ENCODE data around the gene NT5DC4. TPM values are rescaled to one million over a fixed set of nuclear protein-coding genes. Genes with fewer than 3 reads are reported as not detected.

The NT5DC4 gene
- total RNA-seq, 1 donor from 2014 or later: not detected

DNA sequence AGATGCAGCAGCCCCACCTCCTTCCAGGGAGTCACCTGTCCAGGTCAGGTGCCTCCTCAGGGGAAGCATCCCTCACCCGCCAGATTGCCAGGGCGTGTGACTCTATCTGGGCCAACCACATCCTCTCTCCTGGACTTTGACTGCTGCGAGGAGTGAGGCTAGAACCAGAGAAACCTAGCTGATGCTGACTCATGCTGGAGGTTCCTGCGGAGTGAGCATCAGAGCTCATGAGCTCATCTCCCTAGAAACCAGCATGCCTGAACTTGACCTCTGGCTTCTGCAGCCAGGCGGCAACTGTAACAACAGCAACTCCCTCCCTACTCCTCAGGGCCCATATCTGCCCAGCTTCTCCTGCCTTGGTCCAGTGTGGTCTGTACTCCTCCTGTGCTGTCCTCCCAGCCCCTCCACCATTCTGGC is 28.3 kb upstream of the NT5DC4 start:
- peak overlapping the region; percentile 86 for H3K27ac Mint-ChIP-seq (ENCODE audit: unreplicated experiment)
- H3K9me3 Mint-ChIP-seq (ENCODE audit: unreplicated experiment): no peaks in the 10 kb centered on the region
- peaks cover 30% of the 10 kb centered on the region for H3K4me1 Mint-ChIP-seq (ENCODE audit: unreplicated experiment)
- no peak overlapping the region for H3K4me3 Mint-ChIP-seq (ENCODE audit: unreplicated experiment)
- peak; percentile 84 for DNase-seq (ENCODE audit: extremely low spot score, unreplicated experiment)
- H3K36me3 Mint-ChIP-seq (ENCODE audit: unreplicated experiment): no peaks in the 10 kb centered on the region
- TF ChIP-seq, protein P1, sequence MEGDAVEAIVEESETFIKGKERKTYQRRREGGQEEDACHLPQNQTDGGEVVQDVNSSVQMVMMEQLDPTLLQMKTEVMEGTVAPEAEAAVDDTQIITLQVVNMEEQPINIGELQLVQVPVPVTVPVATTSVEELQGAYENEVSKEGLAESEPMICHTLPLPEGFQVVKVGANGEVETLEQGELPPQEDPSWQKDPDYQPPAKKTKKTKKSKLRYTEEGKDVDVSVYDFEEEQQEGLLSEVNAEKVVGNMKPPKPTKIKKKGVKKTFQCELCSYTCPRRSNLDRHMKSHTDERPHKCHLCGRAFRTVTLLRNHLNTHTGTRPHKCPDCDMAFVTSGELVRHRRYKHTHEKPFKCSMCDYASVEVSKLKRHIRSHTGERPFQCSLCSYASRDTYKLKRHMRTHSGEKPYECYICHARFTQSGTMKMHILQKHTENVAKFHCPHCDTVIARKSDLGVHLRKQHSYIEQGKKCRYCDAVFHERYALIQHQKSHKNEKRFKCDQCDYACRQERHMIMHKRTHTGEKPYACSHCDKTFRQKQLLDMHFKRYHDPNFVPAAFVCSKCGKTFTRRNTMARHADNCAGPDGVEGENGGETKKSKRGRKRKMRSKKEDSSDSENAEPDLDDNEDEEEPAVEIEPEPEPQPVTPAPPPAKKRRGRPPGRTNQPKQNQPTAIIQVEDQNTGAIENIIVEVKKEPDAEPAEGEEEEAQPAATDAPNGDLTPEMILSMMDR (IDR thresholded peaks at IDR 0.05): no peak
- no peaks in the 10 kb centered on the region for H3K27me3 Mint-ChIP-seq (ENCODE audit: unreplicated experiment)

DNA sequence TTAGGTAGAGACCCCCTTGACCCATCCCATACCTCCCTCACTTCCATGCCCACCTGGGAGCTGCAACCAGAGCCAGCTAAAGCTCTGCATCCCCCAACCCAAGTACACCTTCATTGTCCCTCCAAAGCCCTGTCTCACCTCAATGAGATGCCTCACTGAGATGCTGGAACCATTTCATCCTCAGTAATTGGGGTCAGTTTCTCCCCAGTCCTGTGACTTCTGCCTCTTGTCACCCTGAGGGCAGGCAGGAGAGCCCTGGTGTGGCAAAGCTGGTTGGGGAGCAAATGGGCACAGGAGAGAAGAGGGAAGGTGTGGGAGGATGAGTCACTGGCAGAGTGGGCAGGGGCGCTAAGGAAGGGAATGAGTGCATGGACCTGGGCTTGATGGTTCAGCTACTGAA is 27.9 kb upstream of the NT5DC4 start:
- peak; percentile 53 for DNase-seq (ENCODE audit: extremely low spot score, unreplicated experiment)
- H3K4me1 Mint-ChIP-seq (ENCODE audit: unreplicated experiment): peaks cover 30% of the 10 kb centered on the region
- H3K27me3 Mint-ChIP-seq (ENCODE audit: unreplicated experiment): no peaks in the 10 kb centered on the region
- peak overlapping the region; percentile 86 for H3K27ac Mint-ChIP-seq (ENCODE audit: unreplicated experiment)
- no peaks in the 10 kb centered on the region for H3K9me3 Mint-ChIP-seq (ENCODE audit: unreplicated experiment)
- TF ChIP-seq, protein P1 (IDR thresholded peaks at IDR 0.05): no peak
- H3K4me3 Mint-ChIP-seq (ENCODE audit: unreplicated experiment): no peak overlapping the region
- H3K36me3 Mint-ChIP-seq (ENCODE audit: unreplicated experiment): no peaks in the 10 kb centered on the region

DNA sequence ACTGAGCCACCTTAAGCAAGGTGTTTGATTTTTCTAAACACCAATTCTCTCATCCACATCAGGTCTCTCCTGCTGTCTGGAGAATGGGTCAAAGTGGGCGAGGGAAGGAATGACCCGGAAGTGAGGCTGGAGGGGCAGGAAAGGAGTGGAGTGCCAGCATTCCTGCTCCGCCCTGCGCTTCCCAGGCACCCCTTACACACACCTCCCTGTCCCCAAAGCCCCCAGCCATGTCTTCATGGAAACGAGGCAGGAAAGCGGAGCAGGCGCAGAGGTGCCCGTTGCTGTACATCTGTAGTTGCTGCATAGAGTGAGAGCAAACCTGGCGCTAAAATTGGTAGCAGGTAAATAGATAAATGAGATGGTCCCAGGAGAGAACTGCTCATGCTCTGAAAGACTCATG is 27.2 kb upstream of the NT5DC4 start:
- H3K4me1 Mint-ChIP-seq (ENCODE audit: unreplicated experiment): peaks cover 28% of the 10 kb centered on the region
- H3K27ac Mint-ChIP-seq (ENCODE audit: unreplicated experiment): no peak overlapping the region
- no peaks in the 10 kb centered on the region for H3K27me3 Mint-ChIP-seq (ENCODE audit: unreplicated experiment)
- H3K36me3 Mint-ChIP-seq (ENCODE audit: unreplicated experiment): no peaks in the 10 kb centered on the region
- no peaks in the 10 kb centered on the region for H3K9me3 Mint-ChIP-seq (ENCODE audit: unreplicated experiment)
- peak; percentile 48 for DNase-seq (ENCODE audit: extremely low spot score, unreplicated experiment)
- TF ChIP-seq, protein P1 (IDR thresholded peaks at IDR 0.05): no peak
- H3K4me3 Mint-ChIP-seq (ENCODE audit: unreplicated experiment): no peak overlapping the region

- Mint-ChIP-seq H3K36me3 (ENCODE audit: unreplicated experiment) (no peaks in the 10 kb centered on the region), H3K9me3 (ENCODE audit: unreplicated experiment) (no peaks in the 10 kb centered on the region), H3K4me3 (ENCODE audit: unreplicated experiment) (no peak overlapping the region), H3K27me3 (ENCODE audit: unreplicated experiment) (peaks cover 3% of the 10 kb centered on the region), H3K4me1 (ENCODE audit: unreplicated experiment) (peaks cover 23% of the 10 kb centered on the region), H3K27ac (ENCODE audit: unreplicated experiment) (no peak overlapping the region)
- peak; percentile 60 for DNase-seq (ENCODE audit: extremely low spot score, unreplicated experiment)
- TF ChIP-seq, protein P1 (IDR thresholded peaks at IDR 0.05): no peak
Measured at GRCh38 chr2:112694182-112694581, 26.6 kb upstream of the NT5DC4 start.

DNA sequence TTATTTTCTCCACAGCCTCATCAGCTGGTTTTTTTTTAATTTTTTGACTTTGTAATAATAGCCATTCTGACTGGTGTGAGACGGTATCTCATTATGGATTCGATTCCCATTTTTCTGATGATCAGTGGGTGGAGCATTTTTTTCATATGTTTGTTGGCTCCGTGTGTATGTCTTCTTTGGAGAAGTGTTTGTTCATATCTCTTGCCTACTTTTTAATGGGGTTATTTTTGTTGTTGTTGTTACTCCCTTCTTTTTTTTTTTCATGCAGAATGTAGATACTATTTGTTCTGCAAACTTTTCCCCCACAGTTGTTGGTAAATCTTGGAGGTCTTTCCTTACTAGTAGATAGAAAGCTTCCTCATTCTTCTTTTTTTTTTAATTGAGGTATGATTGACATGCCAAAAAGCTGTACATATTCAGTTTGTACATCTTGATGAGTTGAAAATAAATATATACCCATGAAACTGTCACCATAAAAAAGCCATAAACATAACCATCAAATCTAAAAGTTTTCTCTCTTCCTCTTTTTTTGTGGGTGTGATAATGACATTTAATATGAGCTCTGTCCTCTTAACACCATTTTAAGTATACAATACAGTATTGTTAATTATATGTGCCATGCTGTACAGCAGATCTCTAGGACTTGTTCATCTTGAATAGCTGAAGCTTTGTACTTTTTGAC is 21.8 kb upstream of the NT5DC4 start:
- H3K27me3 Mint-ChIP-seq (ENCODE audit: unreplicated experiment): peaks cover 11% of the 10 kb centered on the region
- TF ChIP-seq, protein P1 (IDR thresholded peaks at IDR 0.05): no peak
- DNase-seq (ENCODE audit: extremely low spot score, unreplicated experiment): no peak
- no peaks in the 10 kb centered on the region for H3K4me1 Mint-ChIP-seq (ENCODE audit: unreplicated experiment)
- H3K36me3 Mint-ChIP-seq (ENCODE audit: unreplicated experiment): no peaks in the 10 kb centered on the region
- H3K9me3 Mint-ChIP-seq (ENCODE audit: unreplicated experiment): no peaks in the 10 kb centered on the region
- no peak overlapping the region for H3K27ac Mint-ChIP-seq (ENCODE audit: unreplicated experiment)
- no peak overlapping the region for H3K4me3 Mint-ChIP-seq (ENCODE audit: unreplicated experiment)
